K562 (cell line): ENCODE data around the gene KIAA0513. TPM values are rescaled to one million over a fixed set of nuclear protein-coding genes. Genes with fewer than 3 reads are reported as not detected.

ENCODE experiments used
- ATAC-seq: fragments of 200-7000 bp; cut with Tn5 transposase; 3 replicates; pipeline ENCODE4 v1.9.1; 2020; ENCODE audit warnings: moderate library complexity
- BruUV-seq: library from RNA; stranded (reverse); fragments of 400-500 nt; replicated peaks from 2 replicates; lab custom pipeline; 2021; lab: Mats Ljungman, UMichigan
- CTCF ChIA-PET: fragments of 300-600 bp; formaldehyde crosslinking; extraction: SDS; loops from one replicate; lab custom pipeline; 2021; ENCODE audit warnings: low intra/inter-chr PET ratio; lab: Yijun Ruan, JAX
- POLR2A ChIA-PET: fragments of 300-600, 350-650 bp; sonication (Branson Sonifier 250); formaldehyde crosslinking; extraction: SDS; loops from one replicate; lab custom pipeline; 2021; ENCODE audit warnings: antibody characterized with exemption, inconsistent platforms; lab: Yijun Ruan, JAX
- DNase-seq, 4 experiments: peaks; one replicate each; pipeline versions ENCODE4 v3.0.0 to v3.0.0-alpha.2; 2011 to 2018; ENCODE audit warnings: low spot score in 3 of 4, mixed read lengths in 3 of 4; ENCODE audit errors: extremely low read depth in 1 of 4
- FAIRE-seq: peaks from 2 replicates; lab custom pipeline; 2011; peaks lifted over from hg19 to GRCh38; lab: Jason Lieb, UNC
- H2AFZ ChIP-seq: 2 replicates; pipeline ENCODE4 v1.6.0; 2011; ENCODE audit warnings: low read depth, low read length, control low read depth, inconsistent platforms
- H3K27ac ChIP-seq: fragments of 200-600 bp; 3 replicates; pipeline ENCODE4 v1.8.0; 2011; ENCODE audit warnings: low read depth, mild to moderate bottlenecking, control low read depth, inconsistent platforms, low read length, moderate library complexity, mixed read lengths; ENCODE audit errors: extremely low read depth
- H3K27me3 ChIP-seq, 2 experiments: fragments of 300-600 bp in 1 of 2; 2 replicates in 1 of 2; 3 replicates in 1 of 2; pipeline versions ENCODE4 v1.6.0 to v1.8.0; 2011; ENCODE audit warnings: inconsistent platforms in 2 of 2, low read length in 2 of 2, mild to moderate bottlenecking in 1 of 2, mixed read lengths in 1 of 2, moderate library complexity in 1 of 2; ENCODE audit not compliant: control insufficient read depth in 2 of 2, insufficient read depth in 2 of 2
- H3K36me3 ChIP-seq: fragments of 300-600 bp; 3 replicates; pipeline ENCODE4 v1.8.0; 2011; ENCODE audit warnings: mild to moderate bottlenecking, low read length, inconsistent platforms; ENCODE audit not compliant: control insufficient read depth, insufficient read depth
- H3K4me1 ChIP-seq, 2 experiments: fragments of 200-600 bp in 1 of 2; replicated peaks in 1 of 2; 2 replicates in 1 of 2; 3 replicates in 1 of 2; pipeline versions ENCODE4 v1.5.1 to v1.8.0; 2011; ENCODE audit warnings: inconsistent platforms in 2 of 2, low read length in 2 of 2, mild to moderate bottlenecking in 1 of 2, mixed read lengths in 1 of 2, moderate library complexity in 1 of 2; ENCODE audit not compliant: control insufficient read depth in 2 of 2, insufficient read depth in 2 of 2
- H3K4me2 ChIP-seq: 2 replicates; pipeline ENCODE4 v1.6.1; 2011; ENCODE audit warnings: low read length, control low read depth, inconsistent platforms, mixed read lengths; ENCODE audit not compliant: insufficient read depth
- H3K4me3 ChIP-seq: fragments of 200-600 bp; sonication (generic), shearing (Covaris generic); 2 replicates; pipeline ENCODE4 v1.5.1; 2016; ENCODE audit warnings: control low read depth, inconsistent platforms
- H3K79me2 ChIP-seq: fragments of 200-600 bp; 3 replicates; pipeline ENCODE4 v1.8.0; 2011; ENCODE audit warnings: low read length, inconsistent platforms; ENCODE audit not compliant: control insufficient read depth, insufficient read depth
- H3K9ac ChIP-seq, 2 experiments: 2 replicates each; pipeline versions ENCODE4 v1.6.0 to v1.6.1; 2011; ENCODE audit warnings: low read depth in 2 of 2, low read length in 2 of 2, control low read depth in 1 of 2, inconsistent platforms in 1 of 2, mild to moderate bottlenecking in 1 of 2, mixed read lengths in 1 of 2; ENCODE audit not compliant: insufficient read depth in 1 of 2
- H3K9me1 ChIP-seq: one replicate; pipeline ENCODE4 v1.6.0; 2011; ENCODE audit warnings: inconsistent platforms, mild to moderate bottlenecking, low read length, moderate library complexity; ENCODE audit not compliant: control insufficient read depth, insufficient read depth
- H3K9me3 ChIP-seq: replicated peaks from 2 replicates; pipeline ENCODE4 v1.5.1; 2011; ENCODE audit warnings: low read depth, low read length, inconsistent platforms; ENCODE audit not compliant: control insufficient read depth, insufficient read depth
- H4K20me1 ChIP-seq: replicated peaks from 2 replicates; pipeline ENCODE4 v1.6.1; 2011; ENCODE audit warnings: low read length, inconsistent platforms, mixed read lengths; ENCODE audit not compliant: control insufficient read depth, insufficient read depth
- BRD9 ChIP-seq: fragments of 450-650 bp; IDR thresholded peaks from 2 replicates; pipeline ENCODE4 v1.6.1; 2018; ENCODE audit warnings: low read depth; ENCODE audit not compliant: partially characterized antibody
- EP300 ChIP-seq: IDR thresholded peaks from 2 replicates; pipeline ENCODE4 v1.6.1; 2012; ENCODE audit warnings: low read length, improper control_type of control experiment
- MEF2D ChIP-seq: conservative IDR thresholded peaks from 2 replicates; pipeline ENCODE4 v1.6.1; 2016; ENCODE audit warnings: low read depth, missing genetic modification characterization, missing compliant biosample characterization
- MEIS2 ChIP-seq: fragments of 450-650 bp; IDR thresholded peaks from 2 replicates; pipeline ENCODE4 v1.6.1; 2014; ENCODE audit warnings: mild to moderate bottlenecking; ENCODE audit not compliant: partially characterized antibody
- POLR2G ChIP-seq: fragments of 200-400 bp; formaldehyde crosslinking; IDR thresholded peaks from 2 replicates; pipeline ENCODE4 v1.6.1; 2017; ENCODE audit warnings: low read depth, mild to moderate bottlenecking, antibody characterized with exemption, low read length, moderate library complexity
- RUNX1 ChIP-seq: sonication (generic); IDR thresholded peaks from 2 replicates; pipeline ENCODE4 v1.6.1; 2016; ENCODE audit warnings: antibody characterized with exemption, low read depth
- TCF3 ChIP-seq: sonication (generic); formaldehyde crosslinking; IDR thresholded peaks from 2 replicates; pipeline ENCODE4 v1.4.0; 2020; ENCODE audit warnings: mild to moderate bottlenecking, missing genetic modification reagents
- TRIM24 ChIP-seq, 2 experiments: fragments of 450-650 bp; IDR thresholded peaks; 2 replicates each; pipeline ENCODE4 v1.6.1; 2016
- WGBS: fragments of 100-300 bp; shearing (Covaris generic); methylation state at CpG from one replicate; pipeline ENCODE4 v1.1.6; 2016; ENCODE audit warnings: low coverage, mixed read lengths; ENCODE audit not compliant: insufficient coverage; ENCODE audit errors: missing lambda C conversion rate; 5-methylcytosine and 5-hydroxymethylcytosine counted together
- in situ Hi-C: fragments of 300-500 bp; cut with MboI; formaldehyde crosslinking; loops from 4 replicates; pipeline ENCODE4 v1.15.0; 2018; ENCODE audit warnings: inconsistent platforms, mixed read lengths
- intact Hi-C: fragments of 100-400 bp; cut with micrococcal nuclease; formaldehyde crosslinking; loops from 2 replicates; pipeline ENCODE4 v1.14.2; 2022
- polyA plus RNA-seq, 8 experiments: library from polyadenylated mRNA; depleted of rRNA in 4 of 8; stranded (reverse) in 5 of 8; unstranded in 3 of 8; fragments of >200 nt; fragmentation: Nextera tagmentation in 2 of 8; fragmentation: Illumina TruSeq in 1 of 8; extraction: Ambion mirVana in 2 of 8; extraction: Trizol in 1 of 8; gene quantifications; 2 replicates each; pipeline versions ENCODE4 v1.2.1 to v1.2.3, GENCODE V29; 2011 to 2014; ENCODE audit warnings: inconsistent platforms in 1 of 8, missing spikeins in 1 of 8
- total RNA-seq, 7 experiments: library from RNA; depleted of rRNA in 6 of 7; stranded (reverse); fragments of >200 nt in 6 of 7; fragmentation: Illumina TruSeq in 2 of 7; extraction: Trizol in 2 of 7; gene quantifications; 2 replicates each; pipeline versions ENCODE4 v1.2.1 to v1.2.3, GENCODE V29; 2011 to 2021; ENCODE audit warnings: low replicate concordance in 1 of 7
- TF ChIP-seq, protein P1 (sequence below): sonication (generic); formaldehyde crosslinking; IDR thresholded peaks from 2 replicates; pipeline ENCODE4 v1.8.1; 2022; ENCODE audit warnings: missing genetic modification reagents
- TF ChIP-seq, protein P2 (sequence below): fragments of 450-650 bp; formaldehyde crosslinking; IDR thresholded peaks from 2 replicates; pipeline ENCODE4 v1.4.0; 2020; ENCODE audit warnings: mild to moderate bottlenecking, mixed read lengths

The KIAA0513 gene
- total and polyA plus RNA-seq, 9 of the 15 experiments (the other 6 are each of a cell fraction or from before 2014, with no cell fraction given): 0.18 to 13.7 (median 10.2) TPM

DNA sequence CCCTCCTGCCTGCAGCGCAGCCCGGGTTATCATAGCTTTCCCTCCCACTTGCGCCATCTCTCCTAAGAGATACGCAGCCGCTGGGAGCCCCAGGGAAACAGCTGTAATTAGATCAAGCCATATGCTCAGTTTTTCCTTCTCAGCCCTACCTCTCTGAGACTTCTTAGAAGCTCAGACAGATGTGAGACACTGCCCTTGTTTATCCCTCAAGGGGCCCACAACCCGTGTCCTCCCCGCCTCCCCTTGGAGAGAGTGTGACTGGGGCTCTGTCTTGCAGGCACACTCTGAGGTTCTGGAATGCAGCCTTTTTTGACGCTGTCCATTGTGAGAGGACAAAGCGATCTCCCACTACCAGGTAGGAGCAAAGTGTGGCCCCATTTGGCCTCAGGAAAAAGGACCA lies 53.4 kb downstream of the KIAA0513 start (continued):
- TF ChIP-seq, protein P1, sequence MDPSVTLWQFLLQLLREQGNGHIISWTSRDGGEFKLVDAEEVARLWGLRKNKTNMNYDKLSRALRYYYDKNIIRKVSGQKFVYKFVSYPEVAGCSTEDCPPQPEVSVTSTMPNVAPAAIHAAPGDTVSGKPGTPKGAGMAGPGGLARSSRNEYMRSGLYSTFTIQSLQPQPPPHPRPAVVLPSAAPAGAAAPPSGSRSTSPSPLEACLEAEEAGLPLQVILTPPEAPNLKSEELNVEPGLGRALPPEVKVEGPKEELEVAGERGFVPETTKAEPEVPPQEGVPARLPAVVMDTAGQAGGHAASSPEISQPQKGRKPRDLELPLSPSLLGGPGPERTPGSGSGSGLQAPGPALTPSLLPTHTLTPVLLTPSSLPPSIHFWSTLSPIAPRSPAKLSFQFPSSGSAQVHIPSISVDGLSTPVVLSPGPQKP (CRISPR knock-in tag): no peak
- no peak for TF ChIP-seq BRD9
- no peak for TF ChIP-seq MEF2D (tag)
- TF ChIP-seq RUNX1: no peak

DNA sequence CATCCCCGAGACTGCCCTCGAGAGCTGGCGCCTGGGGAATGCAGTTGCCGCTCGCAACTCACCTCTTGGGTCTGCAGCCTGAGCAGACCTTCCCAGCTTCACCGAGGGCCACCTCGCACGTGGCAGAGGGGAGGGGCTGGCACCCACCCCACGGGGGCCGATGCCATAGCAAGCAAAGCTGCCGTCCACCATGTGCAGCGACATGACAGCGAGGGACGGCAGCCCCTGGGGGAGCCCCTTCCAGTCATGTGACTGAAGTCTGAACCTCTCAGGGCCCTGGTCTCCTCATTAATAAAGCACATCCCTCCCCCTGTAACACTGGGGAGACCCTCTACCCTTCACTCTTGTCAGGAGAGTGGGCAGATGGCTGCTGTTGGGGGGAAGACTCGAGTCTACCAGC lies 54.2 kb downstream of the KIAA0513 start:
- no TSS peak for BruUV-seq
- Histone ChIP-seq H3K4me1 (peaks cover 0 to 36% of the 10 kb centered on the region in 2 experiments; a peak in 2 of 5 replicates), H3K9me1 (no peaks in the 10 kb centered on the region), H4K20me1 (no peaks in the 10 kb centered on the region; the same call in 1 of the 2 replicates), H3K9ac (0 out of 4 replicates have a peak overlapping the region, but pooled peaks of 1 of the 2 experiments have one; percentile 48), H3K27me3 (no peaks in the 10 kb centered on the region), H3K27ac (no peak overlapping the region), H3K9me3 (no peaks in the 10 kb centered on the region), H3K36me3 (peaks cover 24% of the 10 kb centered on the region; the same call in 1 of the 3 replicates), H3K4me3 (no peak overlapping the region), H2AFZ (no peak overlapping the region), H3K4me2 (no peak overlapping the region), H3K79me2 (no peaks in the 10 kb centered on the region)
- in situ Hi-C loops (no loop called here), intact Hi-C loops (loop anchor here (10.0 kb wide), 1 partner anchor 457 kb away; no protein-coding TSS in a partner anchor)
- POLR2A ChIA-PET: interaction anchor here (1.1 kb wide), 1 partner anchor 8 kb away, joined by 3 read pairs; no protein-coding TSS in a partner anchor
- no peak for ATAC-seq
- TF ChIP-seq, protein P2, sequence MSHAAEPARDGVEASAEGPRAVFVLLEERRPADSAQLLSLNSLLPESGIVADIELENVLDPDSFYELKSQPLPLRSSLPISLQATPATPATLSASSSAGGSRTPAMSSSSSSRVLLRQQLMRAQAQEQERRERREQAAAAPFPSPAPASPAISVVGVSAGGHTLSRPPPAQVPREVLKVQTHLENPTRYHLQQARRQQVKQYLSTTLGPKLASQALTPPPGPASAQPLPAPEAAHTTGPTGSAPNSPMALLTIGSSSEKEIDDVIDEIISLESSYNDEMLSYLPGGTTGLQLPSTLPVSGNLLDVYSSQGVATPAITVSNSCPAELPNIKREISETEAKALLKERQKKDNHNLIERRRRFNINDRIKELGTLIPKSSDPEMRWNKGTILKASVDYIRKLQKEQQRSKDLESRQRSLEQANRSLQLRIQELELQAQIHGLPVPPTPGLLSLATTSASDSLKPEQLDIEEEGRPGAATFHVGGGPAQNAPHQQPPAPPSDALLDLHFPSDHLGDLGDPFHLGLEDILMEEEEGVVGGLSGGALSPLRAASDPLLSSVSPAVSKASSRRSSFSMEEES (CRISPR knock-in tag): peak; percentile 64
- TF ChIP-seq MEIS2 (no peak), TRIM24 (IDR thresholded peaks at IDR 0.05) (no peak), POLR2G (peak; percentile 68), EP300 (no peak), TCF3 (CRISPR knock-in tag) (no peak)
- CTCF ChIA-PET: no interaction called here
- no peak for DNase-seq
- no peak for FAIRE-seq
- WGBS: 64% methylated on average over 15 of the region's 15 CpGs
